HG02759 (cell line): Measurements from ENCODE around the gene DUSP14.
"Not testable (repeated sequence)": the region's sequence is repeated elsewhere in the genome, so short reads cannot be mapped to it uniquely, and the experiment has no call there.

ENCODE experiments used
- ATAC-seq: cut with Tn5 transposase; IDR thresholded peaks from one replicate; pipeline ENCODE4 v1.9.1; 2021; ENCODE audit warnings: mild to moderate bottlenecking, moderate library complexity; ENCODE audit not compliant: unreplicated experiment

Gene DUSP14, protein sequence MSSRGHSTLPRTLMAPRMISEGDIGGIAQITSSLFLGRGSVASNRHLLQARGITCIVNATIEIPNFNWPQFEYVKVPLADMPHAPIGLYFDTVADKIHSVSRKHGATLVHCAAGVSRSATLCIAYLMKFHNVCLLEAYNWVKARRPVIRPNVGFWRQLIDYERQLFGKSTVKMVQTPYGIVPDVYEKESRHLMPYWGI

DNA sequence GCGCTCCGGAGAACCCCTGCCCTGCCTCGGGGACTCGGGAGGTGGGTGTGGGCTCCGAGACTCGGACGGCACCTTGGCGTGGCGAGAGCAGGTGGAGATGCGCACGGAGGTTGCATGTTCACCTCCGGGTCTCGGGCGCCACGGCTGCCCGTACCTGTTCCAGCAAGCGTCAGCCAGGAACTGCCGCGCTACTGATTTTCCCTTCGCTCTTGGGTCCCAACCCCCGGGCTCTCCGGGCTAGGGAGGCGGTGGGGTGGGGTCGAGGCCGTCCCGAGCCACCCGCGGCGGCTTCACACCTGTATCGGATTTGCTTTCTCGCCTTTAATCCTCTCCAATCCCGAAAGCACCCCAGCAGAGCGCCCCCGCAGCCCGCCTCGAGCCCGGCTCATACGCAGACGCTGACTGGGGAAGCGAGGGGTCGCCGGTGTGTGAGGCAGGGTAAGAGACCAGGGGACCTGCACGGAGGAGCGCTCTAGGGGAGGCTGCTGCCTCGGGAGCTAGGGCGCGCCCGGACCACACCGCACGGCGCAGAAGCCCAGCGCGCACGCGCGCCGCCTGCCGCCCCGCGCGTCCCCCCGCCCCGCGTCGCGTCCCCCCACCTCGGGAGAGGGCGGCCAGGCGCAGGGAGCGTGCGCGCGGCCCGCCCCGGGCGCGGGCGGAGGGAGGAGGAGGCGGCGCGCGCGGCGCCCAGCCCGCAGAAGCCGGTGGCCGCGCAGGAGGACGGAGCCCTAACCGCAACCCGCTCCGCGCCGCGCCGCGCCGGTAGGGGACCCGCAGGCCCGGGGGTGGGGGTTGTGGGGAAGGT, at the start of gene DUSP14:
TSS of gene DUSP14 (plus strand) at position 695 of the 805 bp plus-strand sequence. CDS start 22,382 bp downstream, outside the sequence.
- ATAC-seq: peak; percentile 78

DNA sequence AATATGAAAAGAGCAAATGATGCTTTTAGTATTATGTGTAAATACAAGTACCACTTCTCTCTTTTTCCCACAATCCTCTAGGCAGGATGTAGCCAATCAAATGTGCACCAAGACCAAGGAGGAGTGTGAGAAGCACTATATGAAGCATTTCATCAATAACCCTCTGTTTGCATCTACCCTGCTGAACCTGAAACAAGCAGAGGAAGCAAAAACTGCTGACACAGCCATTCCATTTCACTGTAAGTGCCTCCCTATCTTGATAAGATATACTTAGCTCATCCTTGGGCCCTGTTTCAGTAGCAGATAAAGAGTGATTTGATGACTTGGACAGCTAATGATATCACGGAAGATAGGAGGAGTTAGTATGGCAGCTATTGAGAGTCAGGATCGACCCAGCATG, 49.3 kb upstream of the DUSP14 start:
- no peak for ATAC-seq

GRCh38 chr17:37441369-37442014, 48.2 kb upstream of the DUSP14 start:
- ATAC-seq: not testable (repeated sequence)

DNA sequence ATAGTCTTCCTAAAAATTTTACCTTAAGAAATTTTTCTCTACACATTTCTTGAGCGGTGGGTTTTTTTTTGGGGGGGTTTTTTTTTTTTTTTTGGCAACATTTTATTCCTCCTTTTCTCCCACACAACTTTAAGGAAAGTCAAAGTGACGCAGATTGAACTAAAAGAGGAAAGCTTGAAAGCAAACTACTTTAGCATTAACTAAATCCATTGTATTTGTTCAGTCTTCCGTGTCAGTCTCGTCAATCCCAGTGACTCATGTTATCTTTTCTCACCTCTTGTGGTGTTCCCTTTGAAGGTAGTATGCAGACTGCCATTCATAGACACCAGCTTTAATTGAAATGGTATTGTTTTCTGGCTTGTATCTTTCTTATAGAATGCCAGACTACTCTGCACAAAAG, 43.7 kb upstream of the DUSP14 start:
- ATAC-seq: no peak

DNA sequence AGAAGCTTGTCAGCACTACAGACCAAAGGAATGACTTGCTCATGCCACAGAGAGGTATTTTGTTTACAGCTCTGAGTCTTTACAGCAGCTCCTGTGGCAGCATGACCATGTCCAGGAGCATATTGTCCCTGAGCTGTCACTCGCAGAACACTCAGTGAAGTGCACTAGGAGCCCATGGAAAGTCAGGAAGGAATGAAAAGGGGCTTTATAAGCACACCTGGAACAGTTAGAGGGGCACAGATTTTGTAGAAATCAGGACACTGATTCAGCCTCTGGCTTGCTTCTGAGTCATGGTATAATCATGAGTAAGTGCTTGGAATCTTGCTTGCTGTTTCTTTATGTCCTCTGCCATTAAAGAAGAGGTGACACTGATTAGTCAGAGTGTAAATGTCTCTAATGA, 42.0 kb upstream of the DUSP14 start:
- ATAC-seq: no peak

DNA sequence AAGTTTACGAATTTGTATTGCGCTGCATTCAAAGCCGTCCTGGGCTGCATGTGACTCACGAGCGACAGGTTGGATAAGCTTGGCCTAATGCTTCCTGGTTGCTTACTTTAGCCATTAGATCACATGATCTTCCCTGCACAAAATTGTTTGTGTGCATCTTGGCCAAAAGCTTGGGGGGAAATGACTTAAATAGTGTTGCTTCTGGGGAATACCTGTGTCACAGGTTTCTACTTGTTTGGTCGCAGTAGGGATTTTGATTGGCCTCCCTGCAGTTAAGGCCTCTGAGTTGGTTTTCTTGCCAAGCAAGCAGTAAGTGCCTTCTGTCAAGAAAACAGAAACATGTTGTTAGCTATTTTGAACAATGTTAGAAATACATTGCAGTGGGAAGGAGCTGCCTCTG, 39.6 kb upstream of the DUSP14 start:
- ATAC-seq: no peak

- not testable (repeated sequence) for ATAC-seq
These were observed 31.9 kb upstream of the DUSP14 start for GRCh38 chr17:37457801-37458200.

- ATAC-seq: no peak
These were observed 30.9 kb upstream of the DUSP14 start for GRCh38 chr17:37458805-37459204.

GRCh38 chr17:37461668-37462067, 28.0 kb upstream of the DUSP14 start:
- ATAC-seq: no peak

DNA sequence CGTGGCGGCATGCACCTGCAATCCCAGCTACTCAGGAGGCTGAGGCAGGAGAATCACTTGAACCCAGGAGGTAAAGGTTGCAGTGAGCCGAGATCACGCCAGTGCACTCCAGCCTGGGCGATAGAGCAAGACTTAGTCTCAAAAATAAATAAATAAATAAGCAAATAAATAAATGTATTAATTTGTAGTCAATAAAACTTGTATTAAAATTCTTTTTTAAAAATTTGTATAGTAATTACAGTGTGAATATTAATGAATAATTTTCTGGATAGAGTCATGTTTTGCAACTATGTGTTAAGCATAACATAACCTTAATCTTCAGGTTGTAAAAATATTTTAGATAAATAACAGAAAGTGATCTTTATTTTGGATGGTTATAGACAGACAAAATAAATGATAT, 27.2 kb upstream of the DUSP14 start:
- no peak for ATAC-seq

DNA sequence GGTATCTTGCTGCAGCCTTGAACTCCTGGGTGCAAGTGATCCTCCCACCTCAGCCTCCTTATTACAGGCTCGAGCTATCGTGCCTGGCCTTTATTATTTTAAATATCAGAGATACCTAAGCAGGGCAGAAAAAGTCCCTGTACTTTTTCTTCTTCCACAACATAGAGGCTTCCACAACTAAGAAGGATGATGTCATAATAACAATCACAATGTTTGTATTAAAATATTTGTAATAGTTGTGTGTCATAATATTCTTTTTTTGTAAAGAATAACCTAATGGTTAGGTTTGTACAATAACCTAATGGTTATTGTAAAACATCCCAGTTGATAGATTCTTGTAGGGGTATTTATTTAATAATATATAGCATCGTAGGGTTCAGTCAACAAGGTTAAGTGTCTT, 26.7 kb upstream of the DUSP14 start:
- no peak for ATAC-seq

GRCh38 chr17:37465069-37465616, 24.5 kb upstream of the DUSP14 start:
- ATAC-seq: no peak

- ATAC-seq: no peak
These were observed 23.2 kb upstream of the DUSP14 start for GRCh38 chr17:37466471-37466870.

- no peak for ATAC-seq
These were observed 19.5 kb upstream of the DUSP14 start for GRCh38 chr17:37470181-37470580.

DNA sequence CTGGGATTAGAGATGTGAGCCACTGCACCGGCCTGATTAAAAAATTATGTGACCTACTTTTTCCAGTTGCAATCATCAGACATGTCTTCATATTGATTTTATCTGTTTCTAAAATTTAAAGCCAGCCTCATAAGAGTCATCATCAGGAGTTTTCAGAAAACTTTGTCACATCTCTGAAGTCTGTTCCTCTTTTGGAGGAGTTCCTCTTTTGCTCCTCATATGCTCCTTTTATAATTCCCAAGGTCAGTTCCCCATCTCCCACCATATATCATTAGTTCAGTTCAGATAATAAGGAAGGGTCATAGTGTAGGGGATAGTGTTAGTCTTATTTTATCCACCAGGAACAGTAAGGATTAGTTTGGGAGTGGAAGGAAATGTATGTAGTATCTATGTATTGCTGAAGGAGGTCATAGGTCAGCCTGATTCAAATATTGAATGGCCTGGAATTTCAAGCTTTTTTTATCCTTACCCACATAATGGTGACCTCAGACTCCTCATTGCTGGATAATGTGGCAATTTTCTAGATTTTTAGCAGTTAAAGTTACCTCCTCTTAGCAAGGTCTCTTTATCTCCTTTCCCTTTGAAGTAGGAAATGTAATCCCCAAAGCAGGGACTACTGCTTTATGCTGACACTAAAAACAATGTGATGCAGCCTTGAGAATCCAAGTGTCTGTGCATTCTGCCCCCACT, 13.8 kb upstream of the DUSP14 start:
- ATAC-seq: no peak

DNA sequence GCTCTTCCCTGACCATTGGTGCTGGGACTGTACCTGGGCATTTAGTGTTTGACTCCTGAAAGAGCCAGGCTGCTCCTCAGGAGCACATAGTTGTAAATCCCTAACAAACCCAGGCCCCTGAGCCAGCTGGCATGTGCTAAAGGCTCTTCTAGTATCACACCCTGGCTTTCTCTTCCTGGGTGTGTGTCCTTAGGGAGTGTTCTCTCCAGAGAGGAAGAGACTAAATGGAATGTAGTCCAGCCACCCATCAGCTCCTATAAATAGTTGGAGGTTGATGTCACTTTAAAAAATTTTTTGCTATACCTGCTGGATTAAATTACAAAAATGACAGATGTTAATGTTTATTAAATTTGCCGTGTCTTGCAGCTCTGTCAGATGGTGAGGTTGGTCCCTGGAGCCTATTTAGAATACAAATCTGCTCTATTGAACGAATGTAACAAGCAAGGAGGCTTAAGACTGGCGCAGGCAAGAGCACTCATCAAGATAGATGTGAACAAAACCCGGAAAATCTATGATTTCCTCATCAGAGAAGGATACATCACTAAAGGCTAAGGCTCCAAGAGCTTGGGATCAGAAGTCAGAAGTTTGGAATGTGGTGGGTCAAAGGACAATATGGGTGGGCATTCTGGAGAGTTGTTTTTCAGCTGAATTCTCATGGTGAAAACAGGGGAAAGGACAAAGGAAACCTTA, 13.1 kb upstream of the DUSP14 start:
- no peak for ATAC-seq

DNA sequence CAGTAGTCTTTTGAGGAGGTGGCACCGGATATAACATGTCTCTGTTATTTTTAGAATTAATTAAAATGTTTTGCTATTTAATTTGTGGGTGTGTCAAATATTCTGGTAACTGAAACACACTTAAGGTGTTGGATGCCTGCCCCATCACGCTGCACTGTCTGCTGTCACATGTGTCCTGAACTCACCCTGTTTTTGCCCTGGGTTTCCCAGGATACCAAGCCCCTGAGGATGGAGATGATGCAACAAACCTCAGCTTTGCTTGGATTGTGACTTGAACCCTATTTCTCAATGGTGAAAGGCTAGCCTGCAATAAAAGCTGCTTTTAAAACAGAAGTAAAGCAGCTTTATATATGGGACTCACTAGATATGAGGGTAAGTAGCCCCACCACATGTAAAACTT, 11.5 kb upstream of the DUSP14 start:
- no peak for ATAC-seq

DNA sequence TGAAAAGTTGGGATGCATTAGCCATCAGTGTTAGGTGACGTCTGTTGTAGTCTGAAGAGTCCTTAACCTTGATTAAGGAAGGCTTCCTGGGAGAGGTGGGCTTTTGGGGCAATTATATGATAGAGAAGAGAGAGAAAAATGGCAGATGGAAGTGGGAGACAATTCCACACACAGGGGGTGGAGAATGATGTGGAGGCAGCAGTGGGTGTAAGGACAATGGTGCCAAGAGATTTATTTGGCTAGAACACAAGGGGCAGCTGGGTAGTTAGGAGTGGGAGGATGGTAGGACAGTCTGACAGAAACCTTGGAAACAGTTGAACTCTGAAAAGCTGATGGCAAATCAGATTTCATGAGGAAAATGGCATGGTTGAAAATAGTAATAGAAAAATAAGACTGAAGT, 10.7 kb upstream of the DUSP14 start:
- ATAC-seq: no peak

GRCh38 chr17:37480427-37480826, 9.3 kb upstream of the DUSP14 start:
- ATAC-seq: no peak

DNA sequence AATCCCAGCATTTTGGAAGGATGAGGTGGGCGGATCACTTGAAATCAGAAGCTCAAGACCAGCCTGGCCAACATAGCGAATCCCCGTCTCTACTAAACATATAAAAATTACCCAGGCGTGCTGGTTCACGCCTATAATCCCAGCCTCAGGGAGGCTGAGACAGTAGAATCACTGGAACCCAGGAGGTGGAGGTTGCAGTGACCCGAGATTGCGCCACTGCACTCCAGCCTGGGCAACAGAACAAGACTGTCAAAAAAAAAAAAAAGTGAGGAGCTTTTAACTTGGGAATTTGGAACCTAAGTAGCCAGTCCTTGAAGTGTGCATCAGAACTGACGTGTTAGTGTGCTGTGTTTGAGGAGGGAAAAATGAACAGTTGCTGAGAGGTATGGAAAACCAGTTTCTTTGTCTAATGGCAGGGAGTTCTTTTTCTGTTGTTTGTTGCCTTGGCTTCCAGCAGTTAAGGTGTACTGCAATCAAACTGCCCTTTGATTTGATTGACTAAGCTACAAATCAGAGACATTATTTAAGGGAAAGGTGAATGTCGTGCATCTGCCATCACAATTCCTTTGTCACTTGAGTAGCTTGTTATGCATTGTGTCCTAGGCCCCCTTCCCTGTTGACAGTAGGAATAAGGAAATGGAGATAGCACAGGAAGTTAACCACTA, 8.6 kb upstream of the DUSP14 start:
- ATAC-seq: no peak
